ENCODE data around the gene CACNB1.
A peak's percentile ranks its signal among the peaks of the same experiment; 100 is the strongest.

Gene CACNB1

DNA sequence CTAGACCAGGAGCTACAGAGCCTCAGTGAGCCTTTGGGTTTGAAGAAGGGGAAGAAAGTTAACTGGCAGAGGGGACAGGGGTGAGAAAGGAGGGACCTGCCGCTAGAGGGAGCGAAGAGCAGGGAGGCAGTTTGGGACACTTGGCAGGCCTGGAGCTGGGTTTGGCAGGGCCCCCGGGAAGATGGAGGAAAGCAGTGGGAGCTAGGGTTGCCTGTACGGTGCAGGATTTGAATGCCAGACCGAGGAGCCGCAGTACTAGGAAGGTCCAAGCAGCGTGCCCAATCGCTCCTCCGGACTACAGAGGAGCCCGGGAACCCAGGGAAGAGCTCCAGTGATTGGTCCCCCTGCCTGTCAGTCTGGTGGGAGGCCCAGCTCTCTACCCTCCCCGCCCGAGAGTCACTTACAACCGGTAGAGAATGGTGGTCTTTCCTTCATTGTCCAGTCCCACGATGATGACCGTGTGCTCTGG, 32.8 kb downstream of the CACNB1 start:
- Mint-ChIP-seq H3K27me3 (no peaks in the 10 kb centered on the region), H3K9me3 (no peaks in the 10 kb centered on the region), H3K4me1 (peaks cover 25% of the 10 kb centered on the region), H3K27ac (ENCODE audit: low read depth) (peak overlapping the region; percentile 73), H3K4me3 (peak overlapping the region; percentile 85), H3K36me3 (ENCODE audit: insufficient read depth) (peaks cover 2% of the 10 kb centered on the region)
- DNase-seq (ENCODE audit: low spot score in 2 of 2) (peak; percentile 57 to 69), ATAC-seq (replicated peaks; ENCODE audit: extremely low read depth, poor library complexity, severe bottlenecking) (peak; percentile 87)

DNA sequence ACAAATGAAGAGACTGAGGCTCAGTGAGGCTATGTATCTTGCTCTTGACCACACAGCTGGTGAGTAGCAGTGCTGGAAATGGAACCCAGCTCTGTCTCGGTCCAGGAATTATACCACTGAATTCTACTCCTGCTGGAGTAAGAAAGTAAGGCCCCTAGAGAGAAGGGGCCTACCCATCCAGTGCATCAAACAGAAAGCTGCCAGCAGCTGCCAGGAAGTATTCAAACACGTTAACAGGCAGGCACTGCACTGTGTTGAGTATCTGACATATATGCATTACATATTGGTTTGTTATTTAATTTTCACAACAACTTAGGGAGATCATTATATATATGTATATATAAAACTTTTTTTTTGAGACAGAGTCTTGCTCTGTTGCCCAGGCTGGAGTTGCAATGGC, 35.5 kb downstream of the CACNB1 start:
- Mint-ChIP-seq H3K9me3 (no peaks in the 10 kb centered on the region), H3K4me3 (no peak overlapping the region), H3K27ac (ENCODE audit: low read depth) (no peak overlapping the region), H3K36me3 (ENCODE audit: insufficient read depth) (peaks cover 2% of the 10 kb centered on the region), H3K27me3 (no peaks in the 10 kb centered on the region), H3K4me1 (peaks cover 15% of the 10 kb centered on the region)
- DNase-seq (ENCODE audit: low spot score in 2 of 2) = no peak
- ATAC-seq (replicated peaks; ENCODE audit: extremely low read depth, poor library complexity, severe bottlenecking) = no peak

DNA sequence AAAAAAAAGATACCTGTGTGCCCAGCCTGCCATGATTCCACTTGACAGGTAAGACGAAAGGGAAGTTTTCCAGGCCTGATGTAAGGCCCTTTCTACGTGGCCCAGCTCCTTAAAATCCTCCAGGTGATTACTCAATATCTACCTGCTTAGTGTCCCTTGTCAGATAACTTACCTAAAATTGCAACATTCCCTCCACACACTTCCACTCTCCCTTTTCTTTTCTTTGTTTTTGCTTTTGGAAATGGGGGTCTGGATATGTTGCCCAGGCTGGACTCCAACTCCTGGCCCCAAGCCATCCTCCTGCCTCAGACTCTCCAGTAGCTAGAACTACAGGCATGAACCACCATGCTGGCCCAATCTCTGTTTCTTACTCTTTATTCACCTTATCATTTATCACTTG, 38.8 kb downstream of the CACNB1 start:
- no peak overlapping the region for H3K27ac Mint-ChIP-seq (ENCODE audit: low read depth)
- H3K27me3 Mint-ChIP-seq = peaks cover 12% of the 10 kb centered on the region
- ATAC-seq (replicated peaks; ENCODE audit: extremely low read depth, poor library complexity, severe bottlenecking) (no peak), DNase-seq (ENCODE audit: low spot score in 2 of 2) (no peak)
- H3K4me1 Mint-ChIP-seq = peaks cover 10% of the 10 kb centered on the region
- H3K36me3 Mint-ChIP-seq (ENCODE audit: insufficient read depth) = peaks cover 19% of the 10 kb centered on the region
- no peak overlapping the region for H3K4me3 Mint-ChIP-seq
- no peaks in the 10 kb centered on the region for H3K9me3 Mint-ChIP-seq

DNA sequence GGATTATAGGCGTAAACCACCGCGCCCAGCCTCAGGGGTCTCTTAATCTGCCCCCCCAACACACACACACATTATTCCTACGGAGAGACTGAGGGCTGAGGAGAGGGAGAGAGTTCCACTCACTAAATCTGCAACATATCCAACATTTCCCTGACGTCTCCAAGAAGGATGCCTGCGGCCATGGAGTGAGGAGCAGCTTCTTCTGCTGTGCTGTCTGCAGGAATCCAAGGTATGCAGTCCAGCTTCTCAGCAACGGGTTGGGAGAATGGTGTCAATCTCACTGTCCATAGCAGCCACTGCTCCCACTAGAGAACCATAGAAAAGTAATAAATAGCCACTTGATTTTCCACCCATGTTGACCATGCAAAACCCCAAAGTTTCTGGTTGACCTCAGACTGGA, 41.0 kb downstream of the CACNB1 start:
- H3K27ac Mint-ChIP-seq (ENCODE audit: low read depth) = no peak overlapping the region

DNA sequence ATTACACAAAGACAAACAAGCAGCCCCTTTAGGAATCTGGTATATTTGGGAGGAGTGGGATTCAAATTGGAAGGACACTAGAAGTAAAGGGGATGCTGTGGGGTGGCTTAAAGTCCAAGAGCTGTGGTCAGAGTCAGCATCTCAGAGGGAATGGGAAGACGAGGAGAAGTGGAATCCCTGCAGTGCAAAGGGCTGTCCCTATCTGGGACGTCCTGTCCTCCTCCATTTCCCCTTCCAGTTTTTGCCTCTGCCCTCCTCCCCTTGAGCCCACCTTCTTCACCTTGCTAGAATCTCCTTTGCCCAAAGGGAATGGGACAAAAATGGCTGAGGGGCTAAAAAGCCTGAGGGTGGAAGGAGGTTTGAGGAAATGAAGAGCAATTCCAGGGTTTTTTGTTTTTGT, 41.8 kb downstream of the CACNB1 start:
- ATAC-seq (replicated peaks; ENCODE audit: extremely low read depth, poor library complexity, severe bottlenecking) = no peak
- Mint-ChIP-seq H3K9me3 (no peaks in the 10 kb centered on the region), H3K4me1 (peaks cover 31% of the 10 kb centered on the region), H3K4me3 (no peak overlapping the region), H3K36me3 (ENCODE audit: insufficient read depth) (peaks cover 35% of the 10 kb centered on the region), H3K27ac (ENCODE audit: low read depth) (no peak overlapping the region), H3K27me3 (peaks cover 12% of the 10 kb centered on the region)
- DNase-seq (ENCODE audit: low spot score in 2 of 2) = no peak

More for the DNA sequence above, 41.0 kb downstream of the CACNB1 start:
- Mint-ChIP-seq H3K4me3 (peak overlapping the region; percentile 20), H3K9me3 (no peaks in the 10 kb centered on the region), H3K36me3 (ENCODE audit: insufficient read depth) (peaks cover 35% of the 10 kb centered on the region), H3K4me1 (peaks cover 30% of the 10 kb centered on the region), H3K27me3 (peaks cover 12% of the 10 kb centered on the region)
- DNase-seq (ENCODE audit: low spot score in 2 of 2) = no peak
- ATAC-seq (replicated peaks; ENCODE audit: extremely low read depth, poor library complexity, severe bottlenecking) = no peak

DNA sequence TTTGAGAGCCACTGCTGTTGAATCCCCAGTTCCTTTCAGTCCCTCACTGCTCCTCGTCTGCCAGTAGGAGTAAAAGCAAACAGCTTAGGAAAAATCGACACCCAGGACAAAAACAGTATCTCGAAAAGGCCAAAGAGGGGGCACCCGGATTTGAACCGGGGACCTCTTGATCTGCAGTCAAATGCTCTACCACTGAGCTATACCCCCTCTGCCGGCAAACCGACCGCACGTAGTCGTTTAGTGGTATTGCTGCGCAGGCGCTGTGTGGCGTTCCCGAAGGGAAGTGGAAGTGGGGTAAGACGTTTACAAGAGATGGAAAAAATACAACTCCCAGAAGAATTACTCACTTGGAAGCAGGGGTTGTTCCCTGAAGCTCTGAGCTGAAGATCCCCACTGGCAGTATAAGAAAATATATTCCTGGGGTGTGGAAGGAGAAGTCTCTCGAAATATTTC, 43.8 kb downstream of the CACNB1 start:
- peak; percentile 90 to 95 for DNase-seq (ENCODE audit: low spot score in 2 of 2)
- Mint-ChIP-seq H3K9me3 (no peaks in the 10 kb centered on the region), H3K4me1 (peaks cover 50% of the 10 kb centered on the region)

DNA sequence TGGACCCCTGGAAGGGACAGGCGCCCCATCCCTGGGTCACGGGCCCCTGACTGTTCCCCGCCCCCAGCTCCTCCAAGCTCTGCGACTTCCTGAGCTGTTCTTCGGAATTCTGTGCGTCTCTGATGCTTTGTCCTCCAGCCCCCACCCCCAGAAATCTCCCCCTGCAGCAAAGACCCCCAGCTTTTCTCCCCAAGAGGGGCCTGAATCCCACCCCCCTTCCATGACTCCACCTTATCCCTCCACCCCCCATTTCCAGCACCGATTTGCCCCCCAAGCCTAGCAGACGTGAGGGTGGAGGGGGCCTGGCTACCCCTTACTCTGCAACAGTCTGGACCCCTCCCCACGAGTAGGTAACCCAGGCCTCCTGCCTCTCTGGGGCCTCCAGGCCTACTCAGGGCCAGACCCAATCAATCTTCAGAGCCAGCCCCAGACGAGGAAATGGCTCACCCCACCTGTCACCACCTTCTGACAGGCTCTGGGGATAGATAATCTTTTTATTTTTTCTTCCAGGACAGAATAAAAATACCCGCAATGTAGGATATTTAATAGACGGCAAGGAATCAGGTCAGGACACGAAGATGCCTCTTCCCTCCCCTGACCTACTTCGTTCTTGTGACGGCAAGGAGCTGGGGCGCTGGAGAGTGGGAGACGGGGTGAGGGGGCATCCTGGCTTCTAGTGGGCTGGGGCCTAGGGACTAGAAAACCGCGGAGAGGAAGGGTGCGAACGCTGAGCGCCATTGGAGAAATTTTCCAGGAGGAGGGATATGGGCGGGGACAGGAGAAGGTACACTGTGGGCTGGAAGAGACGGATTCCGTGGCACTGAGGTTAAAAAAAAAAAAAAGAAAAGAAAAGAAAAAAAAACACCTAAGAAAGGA, 45.3 kb downstream of the CACNB1 start:
- DNase-seq (ENCODE audit: low spot score in 2 of 2) (no peak), ATAC-seq (replicated peaks; ENCODE audit: extremely low read depth, poor library complexity, severe bottlenecking) (no peak)
- Mint-ChIP-seq H3K27ac (ENCODE audit: low read depth) (peak overlapping the region; percentile 100), H3K4me3 (peak overlapping the region; percentile 100), H3K4me1 (peaks cover 50% of the 10 kb centered on the region), H3K27me3 (peaks cover 12% of the 10 kb centered on the region), H3K36me3 (ENCODE audit: insufficient read depth) (peaks cover 37% of the 10 kb centered on the region), H3K9me3 (no peaks in the 10 kb centered on the region)

More for the DNA sequence above, 43.8 kb downstream of the CACNB1 start:
- Mint-ChIP-seq H3K4me3 (peak overlapping the region; percentile 100), H3K27ac (ENCODE audit: low read depth) (peak overlapping the region; percentile 100), H3K36me3 (ENCODE audit: insufficient read depth) (peaks cover 37% of the 10 kb centered on the region), H3K27me3 (peaks cover 12% of the 10 kb centered on the region)
- peak; percentile 72 for ATAC-seq (replicated peaks; ENCODE audit: extremely low read depth, poor library complexity, severe bottlenecking)

DNA sequence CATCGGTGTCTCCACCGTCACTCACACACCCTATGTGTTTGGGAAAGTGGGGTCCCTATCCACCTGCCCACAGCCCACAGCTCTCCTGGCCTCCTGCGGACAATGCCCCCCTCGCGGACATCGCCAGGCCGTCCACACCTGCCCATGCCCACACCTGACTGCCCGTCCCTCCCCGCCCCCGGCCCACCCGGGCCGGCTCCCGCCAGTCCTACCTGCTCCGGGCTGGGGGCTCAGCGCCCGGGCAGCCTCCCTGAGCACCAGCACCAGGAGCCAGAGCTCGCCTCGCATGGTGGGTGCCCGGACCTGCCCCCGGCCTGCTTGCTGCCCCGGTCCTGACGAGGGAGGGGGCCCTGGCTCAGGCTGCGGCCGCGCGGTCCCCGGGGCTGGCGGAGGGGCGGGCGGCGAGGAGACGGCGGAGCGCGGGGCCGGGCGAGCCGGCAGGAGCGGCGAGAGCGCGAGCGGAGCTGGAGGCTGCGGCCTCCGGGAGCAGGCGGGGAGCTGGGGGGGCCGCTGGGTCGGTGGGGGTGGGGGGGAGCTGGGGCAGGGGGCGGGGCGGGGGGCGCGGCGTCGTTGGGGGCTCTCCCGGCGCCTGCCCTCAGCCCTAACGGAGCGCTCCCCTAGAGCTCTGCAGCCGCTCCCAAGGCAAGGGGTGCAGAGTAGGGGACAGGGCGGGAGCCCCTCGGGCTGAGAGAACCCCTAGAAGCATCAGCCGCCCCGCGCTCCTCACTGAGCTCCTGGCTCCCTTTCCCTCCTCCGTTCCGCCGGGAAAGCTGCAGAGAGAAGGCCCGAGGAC, 46.1 kb downstream of the CACNB1 start, which contains the start of gene PLXDC1:
PLXDC1 (minus strand) TSS at position 488 of the 793 bp plus-strand sequence; CDS start at position 288, 200 bp downstream.
- peak within 1 kb of the TSS; percentile 100 for H3K27ac Mint-ChIP-seq (ENCODE audit: low read depth)
- peaks cover 12% of the 10 kb centered on the region for H3K27me3 Mint-ChIP-seq
- H3K9me3 Mint-ChIP-seq = no peaks in the 10 kb centered on the region
- DNase-seq (ENCODE audit: low spot score in 2 of 2) (no peak), ATAC-seq (replicated peaks; ENCODE audit: extremely low read depth, poor library complexity, severe bottlenecking) (no peak)
- peaks cover 50% of the 10 kb centered on the region for H3K4me1 Mint-ChIP-seq
- H3K36me3 Mint-ChIP-seq (ENCODE audit: insufficient read depth) = peaks cover 37% of the 10 kb centered on the region
- H3K4me3 Mint-ChIP-seq = peak within 1 kb of the TSS; percentile 100

DNA sequence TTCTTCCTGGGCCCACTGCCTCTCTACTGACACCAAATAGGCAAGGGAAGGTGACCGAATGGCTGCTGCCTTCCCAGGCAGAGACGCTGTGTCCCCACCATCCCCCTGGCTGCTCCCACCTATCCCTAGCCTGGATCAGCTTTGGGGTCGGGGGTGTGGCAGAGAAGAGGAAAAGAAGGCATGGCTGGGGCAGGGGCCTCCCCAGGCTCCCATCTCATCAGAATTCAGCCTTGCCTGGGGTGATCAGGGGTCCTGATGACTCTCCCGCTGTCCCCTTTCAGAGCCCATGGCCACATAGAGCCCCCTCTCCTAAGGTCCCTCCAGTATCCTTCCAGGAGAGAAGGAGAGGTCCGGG, 46.7 kb downstream of the CACNB1 start:
- no peak for ATAC-seq (replicated peaks; ENCODE audit: extremely low read depth, poor library complexity, severe bottlenecking)
- DNase-seq (ENCODE audit: low spot score in 2 of 2) = no peak
- H3K9me3 Mint-ChIP-seq = no peaks in the 10 kb centered on the region
- H3K27ac Mint-ChIP-seq (ENCODE audit: low read depth) = peak overlapping the region; percentile 61
- H3K4me3 Mint-ChIP-seq = peak overlapping the region; percentile 100
- peaks cover 12% of the 10 kb centered on the region for H3K27me3 Mint-ChIP-seq
- peaks cover 37% of the 10 kb centered on the region for H3K36me3 Mint-ChIP-seq (ENCODE audit: insufficient read depth)
- H3K4me1 Mint-ChIP-seq = peaks cover 50% of the 10 kb centered on the region

DNA sequence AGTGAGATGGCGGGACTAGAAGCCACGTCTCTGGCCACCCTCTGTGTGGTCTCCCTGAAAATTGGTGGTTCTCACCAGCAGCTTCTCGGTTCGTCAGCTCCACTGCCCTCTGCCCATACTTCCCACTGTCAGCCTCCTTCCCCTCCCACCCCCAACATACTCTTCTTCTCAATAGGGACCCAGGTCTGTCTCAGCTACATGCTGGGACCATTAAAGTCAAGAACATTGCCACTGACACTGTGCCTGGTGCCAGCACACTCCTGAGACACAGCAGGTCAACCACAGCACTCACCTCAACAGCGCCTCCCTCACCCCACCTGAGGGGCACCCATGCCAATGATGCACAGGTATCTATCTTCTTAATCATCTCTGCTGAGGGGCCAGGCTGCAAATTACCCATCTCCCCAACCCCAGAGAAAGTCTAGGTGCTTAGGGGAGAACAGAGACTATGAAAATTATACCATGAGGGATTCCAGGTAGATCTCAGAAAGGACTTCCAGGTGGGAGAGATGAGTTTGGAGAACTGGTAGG, 47.3 kb downstream of the CACNB1 start:
- Mint-ChIP-seq H3K4me3 (peak overlapping the region; percentile 100), H3K9me3 (no peaks in the 10 kb centered on the region), H3K36me3 (ENCODE audit: insufficient read depth) (peaks cover 33% of the 10 kb centered on the region), H3K27me3 (peaks cover 12% of the 10 kb centered on the region), H3K27ac (ENCODE audit: low read depth) (peak overlapping the region; percentile 61), H3K4me1 (peaks cover 50% of the 10 kb centered on the region)
- DNase-seq (ENCODE audit: low spot score in 2 of 2) = no peak
- no peak for ATAC-seq (replicated peaks; ENCODE audit: extremely low read depth, poor library complexity, severe bottlenecking)

DNA sequence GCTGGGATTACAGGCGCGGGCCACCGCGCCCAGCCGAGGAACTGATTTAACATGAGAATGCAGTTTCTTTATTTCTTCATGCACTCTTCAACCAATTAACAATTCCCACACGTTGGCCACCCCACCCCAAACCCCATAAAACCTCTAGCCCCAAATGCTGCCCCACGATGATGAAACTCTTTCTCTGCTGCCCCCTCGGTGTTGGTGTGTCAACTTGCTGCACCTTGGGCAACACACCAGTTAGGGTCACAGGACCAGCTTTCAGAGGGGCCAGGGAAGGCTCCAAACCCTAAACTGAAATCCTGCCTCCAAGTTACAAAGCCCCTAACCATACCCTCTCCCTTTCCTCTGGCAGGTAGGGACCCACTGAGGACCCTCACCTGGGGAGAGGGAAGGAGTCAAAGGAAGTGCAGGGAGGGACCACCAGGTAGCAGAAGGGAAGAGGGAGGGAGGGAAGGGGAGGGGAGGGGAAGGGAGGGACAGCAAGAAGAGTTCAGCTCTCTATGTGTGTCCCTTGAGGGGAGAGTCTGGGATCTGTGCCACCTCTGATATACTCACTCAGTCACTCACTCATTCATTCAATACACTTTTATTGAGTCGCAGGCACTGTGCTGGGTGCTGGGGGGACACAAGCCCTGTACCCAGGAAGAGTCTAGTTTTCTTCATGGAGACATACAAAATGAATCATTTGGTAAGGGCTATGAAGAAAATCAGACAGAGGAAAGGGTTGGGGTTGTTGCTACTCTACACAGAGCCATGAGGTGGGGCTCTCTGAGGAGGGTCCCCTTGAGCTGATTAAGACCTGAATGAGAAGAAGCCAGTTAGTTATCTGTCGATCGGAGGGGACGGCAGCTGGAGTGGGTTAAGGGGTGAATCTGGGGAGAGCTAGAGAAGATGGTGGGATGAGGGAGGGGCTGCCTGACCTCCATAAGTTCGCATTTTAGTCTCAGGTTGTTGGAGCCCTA, 50.0 kb downstream of the CACNB1 start:
- Mint-ChIP-seq H3K4me3 (no peak overlapping the region), H3K36me3 (ENCODE audit: insufficient read depth) (peaks cover 8% of the 10 kb centered on the region), H3K4me1 (peaks cover 28% of the 10 kb centered on the region), H3K9me3 (no peaks in the 10 kb centered on the region), H3K27me3 (no peaks in the 10 kb centered on the region), H3K27ac (ENCODE audit: low read depth) (no peak overlapping the region)
- DNase-seq (ENCODE audit: low spot score in 2 of 2) = no peak
- no peak for ATAC-seq (replicated peaks; ENCODE audit: extremely low read depth, poor library complexity, severe bottlenecking)
